ENCODE measurements around the gene DYNC1LI2. TPM values are rescaled to one million over a fixed set of nuclear protein-coding genes. Genes with fewer than 3 reads are reported as not detected.

Gene DYNC1LI2
- total RNA-seq, 1 experiment from 2014 or later: 94.2 TPM

DNA sequence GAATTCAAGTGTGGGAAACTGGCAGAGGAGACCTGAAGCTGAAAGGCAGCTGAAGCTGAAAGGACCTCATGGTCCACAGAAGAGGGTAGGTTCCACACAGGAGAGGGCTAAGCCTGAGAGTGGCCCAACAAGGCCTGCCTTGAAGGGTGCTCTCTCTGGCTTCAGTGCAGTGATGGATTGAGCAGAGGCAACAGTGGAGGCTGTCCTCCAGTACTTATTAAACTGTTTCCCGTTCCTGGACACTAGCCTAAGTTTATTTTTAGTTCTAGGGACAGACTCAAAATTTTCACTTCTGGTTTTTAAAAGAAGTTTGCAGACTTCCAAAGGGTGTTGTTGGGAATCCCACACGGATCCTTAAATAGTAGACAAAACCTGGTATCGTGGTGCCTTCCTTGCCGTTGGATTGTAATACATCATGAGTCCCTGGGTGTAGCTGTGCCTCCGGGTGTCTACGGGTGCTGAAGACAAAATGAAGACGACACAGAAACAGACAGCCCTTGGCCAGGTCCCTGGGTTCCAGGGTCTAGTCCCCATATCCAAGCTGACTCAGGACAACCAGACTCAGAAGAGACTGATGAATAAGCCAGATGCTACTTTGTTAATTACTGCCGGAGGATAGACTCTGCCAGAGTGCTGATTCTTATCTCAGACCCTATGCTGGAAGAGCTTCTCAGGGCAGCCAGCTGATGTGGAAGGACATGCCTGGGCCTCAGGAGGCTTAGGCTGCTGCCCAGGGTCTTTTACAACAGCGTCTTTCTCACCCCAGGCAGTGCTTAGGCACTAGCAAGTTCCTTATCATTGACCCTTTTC is 47.8 kb downstream of the DYNC1LI2 start:
- no peak overlapping the region for H4K8ac ChIP-seq (replicated peaks; ENCODE audit: insufficient read length, low read depth, low read length)
- no peaks in the 10 kb centered on the region for H4K20me1 ChIP-seq (ENCODE audit: control insufficient read depth, insufficient read depth, insufficient read length)
- no peak overlapping the region for H3K18ac ChIP-seq (ENCODE audit: insufficient read length, low read depth, low read length)
- no peak overlapping the region for H3K9ac ChIP-seq (ENCODE audit: extremely low read depth, insufficient read length, low read length)
- H3K79me1 ChIP-seq (ENCODE audit: insufficient read depth, low read depth, low read length, poor library complexity, severe bottlenecking): no peaks in the 10 kb centered on the region
- no peaks in the 10 kb centered on the region for H3K9me3 ChIP-seq (ENCODE audit: control insufficient read depth, low read depth, low read length)
- no peaks in the 10 kb centered on the region for H3K4me1 ChIP-seq (ENCODE audit: insufficient read depth, low read length)
- H3K79me2 ChIP-seq (ENCODE audit: insufficient read depth, low read length): no peaks in the 10 kb centered on the region
- H3K27ac Mint-ChIP-seq: no peak overlapping the region
- no peak overlapping the region for H3K4me2 ChIP-seq (ENCODE audit: insufficient read depth, insufficient read length, low read length)
- no peak overlapping the region for H2BK15ac ChIP-seq (ENCODE audit: low read depth, low read length)
- H2BK5ac ChIP-seq (ENCODE audit: insufficient read length, low read length): no peak overlapping the region
- H2BK12ac ChIP-seq (ENCODE audit: insufficient read length, low read depth, low read length): no peak overlapping the region
- H2BK20ac ChIP-seq (ENCODE audit: low read depth, low read length, poor library complexity, severe bottlenecking): no peak overlapping the region
- no peak overlapping the region for H2BK120ac ChIP-seq (ENCODE audit: low read depth, low read length, poor library complexity, severe bottlenecking)
- no CpG with 5 or more reads among the region's 9 CpGs for WGBS (ENCODE audit: extremely low coverage, insufficient read length, low lambda C conversion rate)
- no peak overlapping the region for H3K4ac ChIP-seq (ENCODE audit: low read depth, low read length)
- no peak overlapping the region for H3K23ac ChIP-seq (ENCODE audit: insufficient read length, low read depth, low read length)
- no peak overlapping the region for H3K56ac ChIP-seq (ENCODE audit: insufficient read length, low read depth, low read length)
- peaks cover 6% of the 10 kb centered on the region for H3K27me3 Mint-ChIP-seq (ENCODE audit: low read depth)
- no peaks in the 10 kb centered on the region; a peak in 1 of 5 replicates for H3K9me3 Mint-ChIP-seq
- no peak overlapping the region for H4K91ac ChIP-seq (ENCODE audit: insufficient read length, low read depth, low read length)
- peaks cover 6 to 16% of the 10 kb centered on the region in 2 experiments for H3K4me1 Mint-ChIP-seq
- no peak overlapping the region for H3K27ac ChIP-seq (ENCODE audit: insufficient read length, low read depth, low read length)
- no peak for DNase-seq
- TF ChIP-seq, protein P1, sequence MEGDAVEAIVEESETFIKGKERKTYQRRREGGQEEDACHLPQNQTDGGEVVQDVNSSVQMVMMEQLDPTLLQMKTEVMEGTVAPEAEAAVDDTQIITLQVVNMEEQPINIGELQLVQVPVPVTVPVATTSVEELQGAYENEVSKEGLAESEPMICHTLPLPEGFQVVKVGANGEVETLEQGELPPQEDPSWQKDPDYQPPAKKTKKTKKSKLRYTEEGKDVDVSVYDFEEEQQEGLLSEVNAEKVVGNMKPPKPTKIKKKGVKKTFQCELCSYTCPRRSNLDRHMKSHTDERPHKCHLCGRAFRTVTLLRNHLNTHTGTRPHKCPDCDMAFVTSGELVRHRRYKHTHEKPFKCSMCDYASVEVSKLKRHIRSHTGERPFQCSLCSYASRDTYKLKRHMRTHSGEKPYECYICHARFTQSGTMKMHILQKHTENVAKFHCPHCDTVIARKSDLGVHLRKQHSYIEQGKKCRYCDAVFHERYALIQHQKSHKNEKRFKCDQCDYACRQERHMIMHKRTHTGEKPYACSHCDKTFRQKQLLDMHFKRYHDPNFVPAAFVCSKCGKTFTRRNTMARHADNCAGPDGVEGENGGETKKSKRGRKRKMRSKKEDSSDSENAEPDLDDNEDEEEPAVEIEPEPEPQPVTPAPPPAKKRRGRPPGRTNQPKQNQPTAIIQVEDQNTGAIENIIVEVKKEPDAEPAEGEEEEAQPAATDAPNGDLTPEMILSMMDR (conservative IDR thresholded peaks at IDR 0.05): no peak
- no peaks in the 10 kb centered on the region for H3K36me3 Mint-ChIP-seq (ENCODE audit: insufficient read depth in 1 of 3, low read depth in 3 of 3)
- H3T11ph ChIP-seq (ENCODE audit: low read length): no peak overlapping the region
- H2AK5ac ChIP-seq (ENCODE audit: insufficient read length, low read length): no peak overlapping the region
- no peak overlapping the region for H2AFZ ChIP-seq (ENCODE audit: low read length)
- no peak overlapping the region for H3K14ac ChIP-seq (ENCODE audit: insufficient read depth, low read length)
- no peaks in the 10 kb centered on the region for H3K27me3 ChIP-seq (ENCODE audit: insufficient read depth, low read length)
- H4K5ac ChIP-seq (ENCODE audit: insufficient read length, low read depth, low read length): no peak overlapping the region
- no peak overlapping the region for H3K4me3 Mint-ChIP-seq
- no peaks in the 10 kb centered on the region for H3K23me2 ChIP-seq (ENCODE audit: insufficient read length, low read depth, low read length, poor library complexity, severe bottlenecking)
